T follicular helper cell (primary cell): ENCODE data around the gene FSIP1.
A peak's percentile ranks its signal among the peaks of the same experiment; 100 is the strongest.

Experiments
- DNase-seq: peaks from one replicate; pipeline ENCODE4 v3.0.0-alpha.2; 2020; ENCODE audit warnings: low read depth

Gene FSIP1

DNA sequence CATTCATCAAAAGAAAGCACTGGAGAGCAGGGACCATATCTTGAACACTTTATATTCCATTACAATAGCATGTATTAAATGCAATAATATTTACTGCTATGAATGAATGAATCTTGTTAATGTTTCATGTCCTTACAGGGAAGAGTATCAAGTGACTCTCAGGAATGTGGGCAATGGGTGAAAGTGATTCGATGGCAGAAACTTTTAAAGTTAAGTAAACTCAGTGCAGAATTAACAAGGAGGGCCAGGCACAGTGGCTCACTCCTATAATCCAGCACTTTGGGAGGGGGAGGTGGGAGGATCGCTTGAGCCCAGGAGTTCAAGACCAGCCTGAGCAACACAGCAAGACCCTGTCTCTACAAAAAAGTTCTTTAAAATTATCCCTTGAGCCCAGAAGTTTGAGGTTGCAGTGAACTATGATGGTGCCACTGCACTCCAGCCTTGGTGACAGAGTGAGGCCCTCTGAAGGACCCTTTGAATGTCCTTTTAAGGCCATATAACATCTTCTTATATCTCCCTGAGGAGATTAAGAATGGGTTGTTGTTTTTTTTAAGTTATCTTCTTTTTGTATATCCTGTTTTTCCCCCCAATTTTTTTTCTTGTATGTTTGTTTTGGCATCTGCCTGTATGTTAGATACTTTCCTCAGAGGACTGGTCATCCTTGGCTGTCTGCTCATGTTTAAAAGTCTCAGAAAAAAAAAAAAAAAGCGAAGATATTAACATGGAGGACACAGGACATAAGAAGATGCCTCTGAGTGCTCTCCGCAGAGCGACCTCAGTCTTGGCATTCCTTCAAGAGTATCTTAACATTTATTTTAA, 9.6 kb upstream of the FSIP1 start:
- no peak for DNase-seq

- no peak for DNase-seq
These were observed 7.1 kb upstream of the FSIP1 start for GRCh38 chr15:39789736-39790135.

DNA sequence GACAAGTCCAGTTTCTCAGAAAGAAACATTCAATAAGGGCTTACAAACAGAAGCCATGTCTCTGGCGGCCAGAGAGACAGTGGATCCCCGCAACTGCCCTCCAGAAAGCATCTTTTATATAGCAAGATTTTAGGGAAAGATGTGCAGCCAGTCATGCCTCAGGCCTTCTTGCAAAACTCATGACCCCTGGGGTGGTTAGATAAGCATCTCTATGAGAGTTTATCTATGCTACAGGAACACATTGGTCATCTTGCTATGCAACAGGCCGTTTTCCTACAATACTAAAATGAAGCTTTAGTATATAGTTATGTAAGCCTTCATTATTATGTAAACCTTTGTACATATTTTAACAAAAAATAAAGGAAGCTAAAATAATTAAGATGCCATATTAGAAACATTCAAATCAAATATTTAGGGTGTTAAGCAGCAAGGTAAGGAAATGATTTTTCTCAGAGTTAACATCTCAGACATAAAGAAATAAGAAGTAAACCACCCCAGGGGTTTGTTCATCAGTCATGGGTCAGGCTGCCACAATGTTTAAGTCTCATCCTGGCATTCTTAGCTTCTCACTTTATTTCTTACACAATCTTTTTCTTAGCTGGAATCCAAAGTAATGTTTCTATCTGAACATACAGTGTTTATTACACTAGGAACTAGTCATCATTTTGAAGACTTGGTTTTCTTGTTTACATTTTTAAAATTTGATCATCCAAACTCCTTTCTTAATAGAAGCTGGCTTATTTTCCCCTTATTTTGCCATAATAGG, 6.3 kb upstream of the FSIP1 start:
- DNase-seq = no peak

GRCh38 chr15:39788108-39788507, 5.5 kb upstream of the FSIP1 start:
- no peak for DNase-seq

DNA sequence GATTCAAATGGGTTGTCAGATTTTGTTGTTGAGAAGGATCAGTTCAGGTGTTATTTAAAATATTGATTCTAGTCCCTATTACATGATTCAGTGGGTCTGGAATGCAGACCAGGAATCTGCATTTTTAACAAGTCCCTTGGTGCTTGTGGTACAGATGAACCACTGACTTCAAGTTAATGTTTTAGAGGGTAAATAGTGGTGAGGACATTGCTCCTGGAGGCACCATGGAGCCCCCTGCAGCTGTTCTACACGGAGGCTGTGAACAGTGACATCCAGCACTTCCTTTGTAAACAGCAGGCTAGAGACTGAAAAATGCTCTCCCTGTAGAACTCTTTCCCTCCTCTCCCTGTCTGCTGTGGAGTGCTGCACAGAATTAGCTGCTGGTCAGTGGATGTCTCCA, 4.8 kb upstream of the FSIP1 start:
- DNase-seq = no peak

GRCh38 chr15:39786447-39787056, 3.9 kb upstream of the FSIP1 start:
- DNase-seq = no peak

DNA sequence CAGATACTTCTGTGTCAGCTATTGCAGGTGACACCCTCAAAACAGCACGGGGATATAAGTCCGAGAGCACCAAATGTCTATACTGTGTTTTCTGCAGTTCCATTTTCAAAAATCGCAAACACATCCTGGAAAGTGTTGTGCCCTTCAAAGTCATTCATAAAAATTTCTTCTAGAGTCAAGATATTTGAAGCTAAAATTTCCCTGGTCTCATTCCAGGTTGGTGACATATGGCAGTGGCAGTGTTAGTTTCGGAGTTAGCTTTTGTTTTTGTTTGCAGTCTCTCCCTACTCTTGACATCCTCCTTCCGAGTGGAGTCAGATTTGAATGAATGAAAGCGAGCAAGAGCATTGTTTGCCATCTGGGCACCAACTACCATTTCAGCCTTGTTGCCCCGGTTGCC, 3.2 kb upstream of the FSIP1 start:
- no peak for DNase-seq

- DNase-seq = no peak
These were observed 2.5 kb upstream of the FSIP1 start for GRCh38 chr15:39785139-39785538.

- DNase-seq = no peak
These were observed 2.0 kb upstream of the FSIP1 start for GRCh38 chr15:39784638-39785037.

- DNase-seq = no peak
These were observed 1.5 kb upstream of the FSIP1 start for GRCh38 chr15:39784125-39784524.

DNA sequence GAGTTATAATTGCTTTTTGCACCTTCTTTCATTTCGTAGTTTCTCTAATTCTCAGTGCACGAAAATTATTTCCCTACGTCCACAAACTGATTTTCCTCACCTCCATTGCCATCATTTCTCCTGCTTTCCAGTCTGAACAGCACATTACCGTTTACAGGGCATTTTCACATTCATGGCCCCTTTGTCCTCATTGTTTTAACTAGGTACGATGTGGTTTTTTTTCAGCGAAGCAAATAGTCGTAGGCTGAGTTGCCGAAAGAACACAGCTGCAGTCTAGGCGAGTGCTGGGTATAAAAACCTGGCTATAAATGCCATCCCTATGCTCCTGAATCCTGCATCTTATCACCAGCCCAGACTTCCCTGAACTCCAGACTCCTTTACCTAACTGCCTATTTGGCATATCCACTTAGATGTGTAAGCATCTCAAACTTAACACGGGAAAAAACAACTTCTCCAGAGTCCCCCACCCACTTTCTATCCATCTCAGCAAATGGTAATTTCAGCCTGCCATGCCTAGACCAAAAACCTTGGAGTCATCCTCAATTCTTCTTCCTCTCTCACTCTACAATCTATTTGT, 691 bp upstream of the FSIP1 start:
- DNase-seq = no peak

DNA sequence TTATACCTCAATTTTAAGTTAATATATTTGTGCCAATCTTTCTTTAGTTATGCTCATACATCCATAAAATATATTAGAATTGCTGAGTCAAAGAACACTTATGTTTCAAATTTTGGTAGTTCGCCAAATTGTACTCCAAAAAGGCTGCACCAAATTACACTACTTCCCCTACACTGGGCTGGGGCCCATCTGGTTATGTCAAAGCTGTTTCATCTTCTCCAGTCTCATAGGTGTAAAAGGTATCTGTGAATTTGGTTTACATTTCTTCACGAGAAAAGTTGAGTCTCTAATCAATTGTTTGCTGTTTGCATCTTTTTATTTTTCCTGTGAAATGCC, 706 bp downstream of the FSIP1 start:
- no peak for DNase-seq

DNA sequence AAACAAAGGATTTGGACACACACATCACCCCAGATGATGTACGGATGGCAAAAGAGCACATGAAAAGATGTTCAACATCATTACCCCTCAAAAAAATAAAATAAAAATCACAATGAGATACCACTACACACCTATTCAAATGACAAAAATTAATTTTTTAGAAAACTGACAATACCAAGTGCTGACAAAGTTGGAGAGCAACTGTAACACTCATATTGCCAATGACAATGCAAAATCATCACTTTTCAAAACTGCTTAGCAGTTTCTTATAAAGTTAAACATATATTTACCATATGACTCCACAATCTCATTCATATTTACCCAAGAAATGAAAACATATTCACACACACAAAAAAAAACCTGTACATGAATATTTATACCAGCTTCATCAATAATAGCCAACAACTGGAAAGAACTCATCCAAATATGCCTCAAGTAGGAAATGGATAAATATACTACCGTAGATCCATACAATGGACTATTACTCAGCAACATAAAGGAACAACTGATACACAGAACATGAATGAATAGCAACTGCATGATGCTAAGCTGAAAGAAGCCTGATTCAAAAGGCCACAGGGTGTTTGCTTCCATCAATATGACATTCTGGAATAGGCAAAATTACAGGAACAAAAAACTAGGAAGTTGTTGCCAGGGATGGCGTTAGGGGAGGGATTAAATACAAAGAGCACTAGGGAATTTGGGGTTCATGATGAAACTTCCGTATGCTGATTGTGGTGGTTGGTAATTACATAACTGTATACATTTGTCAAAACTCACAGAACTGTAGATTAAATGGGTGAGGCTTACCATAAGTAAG, 1.3 kb downstream of the FSIP1 start:
- DNase-seq = no peak

- DNase-seq = no peak
These were observed 4.6 kb downstream of the FSIP1 start for GRCh38 chr15:39778021-39778420.

DNA sequence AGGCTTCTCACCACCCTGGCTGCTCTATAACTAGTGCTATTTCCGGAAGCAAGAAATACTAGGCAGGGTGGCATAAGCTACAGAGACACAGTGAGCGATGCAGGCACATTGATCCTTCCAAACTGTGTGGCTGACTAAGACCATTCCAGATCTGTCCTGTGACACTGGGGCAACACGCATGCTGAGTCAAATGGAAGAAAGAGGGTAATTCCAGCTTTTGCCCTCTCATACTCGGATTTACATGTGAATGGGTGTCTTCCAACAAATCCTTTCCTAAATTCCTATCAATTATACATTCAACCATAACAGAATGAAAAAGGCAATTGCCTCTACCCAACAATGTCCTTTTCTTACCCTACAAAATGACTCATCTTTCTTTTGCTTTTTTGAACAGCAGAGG, 5.1 kb downstream of the FSIP1 start:
- DNase-seq = no peak

- DNase-seq = no peak
These were observed 6.6 kb downstream of the FSIP1 start for GRCh38 chr15:39776068-39776467.

GRCh38 chr15:39774688-39775267, 7.9 kb downstream of the FSIP1 start:
- peak; percentile 20 for DNase-seq

DNA sequence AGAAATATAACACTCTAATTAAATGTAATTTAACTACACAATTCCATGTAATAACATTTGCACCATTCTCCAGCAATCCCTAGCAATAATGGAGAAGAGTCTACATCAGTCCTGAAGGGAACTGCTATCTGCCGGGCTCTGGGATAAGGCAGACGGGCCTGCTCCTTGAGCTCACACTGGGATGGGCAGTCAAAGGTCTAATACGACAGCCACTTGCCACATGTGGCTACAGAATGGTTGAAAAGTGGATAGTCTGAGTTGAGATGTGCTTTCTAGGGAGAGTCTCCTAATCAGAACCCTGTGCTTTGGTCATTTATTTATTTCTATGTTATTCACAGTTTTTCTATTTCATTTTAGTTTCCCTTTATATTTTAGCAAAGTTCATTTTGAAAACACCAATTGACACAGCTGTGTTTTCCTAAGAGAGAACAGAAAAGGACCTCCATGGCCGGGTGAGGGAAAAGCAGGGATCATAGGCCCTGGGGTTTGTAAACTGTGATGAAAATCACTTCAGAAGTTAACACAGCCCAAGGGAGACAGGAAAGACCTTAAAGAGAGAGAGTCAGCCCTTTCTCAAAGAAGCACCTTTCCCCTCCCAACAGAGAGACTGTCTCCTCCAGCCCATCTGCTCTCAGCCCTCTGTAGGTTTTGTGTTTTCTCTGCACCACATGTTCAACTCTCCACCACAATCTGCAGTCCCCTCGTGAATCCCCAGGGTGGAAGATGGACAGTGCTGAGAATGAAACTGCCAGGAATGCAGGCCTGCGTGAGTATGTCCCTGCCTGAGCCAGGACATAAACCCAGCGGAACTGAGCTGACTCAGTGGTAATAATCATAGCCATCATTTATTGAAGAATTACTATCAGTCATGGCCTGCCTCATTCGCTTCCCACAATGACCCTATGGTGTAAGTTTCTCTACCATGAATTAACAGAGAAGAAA, 11.6 kb downstream of the FSIP1 start:
- DNase-seq = no peak

DNA sequence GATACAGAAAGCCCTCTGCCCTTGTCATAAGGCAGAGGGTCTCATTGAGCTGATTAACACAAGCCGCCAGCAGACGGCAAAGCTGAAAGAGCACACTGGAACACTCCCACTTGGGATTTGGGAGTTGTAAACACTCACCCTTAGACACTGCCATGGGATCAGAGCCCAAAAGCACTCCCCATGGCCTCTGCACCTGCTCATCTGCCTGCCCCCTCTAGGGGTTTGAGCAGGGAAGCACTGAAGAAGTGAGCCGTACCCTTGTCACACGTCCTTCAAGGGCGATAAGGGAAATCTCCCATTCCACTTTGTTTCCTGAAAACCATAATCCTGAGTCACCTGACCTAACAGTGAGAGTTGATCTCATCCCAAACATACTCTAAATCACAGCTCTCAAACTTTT, 14.7 kb downstream of the FSIP1 start:
- no peak for DNase-seq

GRCh38 chr15:39761006-39761405, 21.6 kb downstream of the FSIP1 start:
- DNase-seq = no peak
